HG03460 (cell line): ENCODE results near the gene PEX10.
"Not testable (repeated sequence)": the region's sequence is repeated elsewhere in the genome, so short reads cannot be mapped to it uniquely, and the experiment has no call there.

Experiments used
- ATAC-seq: cut with Tn5 transposase; IDR thresholded peaks from one replicate; pipeline ENCODE4 v1.9.1; 2021; ENCODE audit not compliant: unreplicated experiment

Gene PEX10

GRCh38 chr1:2443277-2444137, 31.1 kb upstream of the PEX10 start:
- ATAC-seq = no peak

- no peak for ATAC-seq
Observed at GRCh38 chr1:2442661-2443060, 30.3 kb upstream of the PEX10 start.

GRCh38 chr1:2441746-2442145, 29.4 kb upstream of the PEX10 start:
- no peak for ATAC-seq

- ATAC-seq = not testable (repeated sequence)
Observed at GRCh38 chr1:2440346-2440745, 28.0 kb upstream of the PEX10 start.

- no peak for ATAC-seq
Observed at GRCh38 chr1:2439369-2439768, 27.0 kb upstream of the PEX10 start.

- no peak for ATAC-seq
Observed at GRCh38 chr1:2438641-2439040, 26.3 kb upstream of the PEX10 start.

GRCh38 chr1:2438038-2438437, 25.7 kb upstream of the PEX10 start:
- ATAC-seq = no peak

GRCh38 chr1:2437617-2438016, 25.3 kb upstream of the PEX10 start:
- ATAC-seq = no peak

- ATAC-seq = no peak
Observed at GRCh38 chr1:2436876-2437275, 24.5 kb upstream of the PEX10 start.

- no peak for ATAC-seq
Observed at GRCh38 chr1:2435746-2436355, 23.5 kb upstream of the PEX10 start.

- ATAC-seq = no peak
Observed at GRCh38 chr1:2435091-2435490, 22.7 kb upstream of the PEX10 start.

- no peak for ATAC-seq
Observed at GRCh38 chr1:2433936-2434655, 21.7 kb upstream of the PEX10 start.

GRCh38 chr1:2433196-2433595, 20.8 kb upstream of the PEX10 start:
- ATAC-seq = no peak

GRCh38 chr1:2432441-2432844, 20.1 kb upstream of the PEX10 start:
- ATAC-seq = no peak

GRCh38 chr1:2431518-2431917, 19.2 kb upstream of the PEX10 start:
- ATAC-seq = no peak

- ATAC-seq = no peak
Observed at GRCh38 chr1:2431103-2431502, 18.7 kb upstream of the PEX10 start.

- ATAC-seq = no peak
Observed at GRCh38 chr1:2430592-2430973, 18.2 kb upstream of the PEX10 start.

- no peak for ATAC-seq
Observed at GRCh38 chr1:2429780-2430591, 17.6 kb upstream of the PEX10 start.

- no peak for ATAC-seq
Observed at GRCh38 chr1:2428490-2428889, 16.1 kb upstream of the PEX10 start.

- ATAC-seq = no peak
Observed at GRCh38 chr1:2427976-2428375, 15.6 kb upstream of the PEX10 start.

GRCh38 chr1:2427051-2427450, 14.7 kb upstream of the PEX10 start:
- no peak for ATAC-seq
